Uterus (tissue), 4 donors: ENCODE results near the gene CRACDL. TPM values are rescaled to one million over a fixed set of nuclear protein-coding genes. Genes with fewer than 3 reads are reported as not detected.
"Not testable (repeated sequence)": the region's sequence is repeated elsewhere in the genome, so short reads cannot be mapped to it uniquely, and the experiment has no call there.

Experiments
- DNase-seq, 2 donors: peaks; one replicate each; pipeline ENCODE4 v3.0.0-alpha.2; 2019 to 2020
- H3K27ac ChIP-seq, 2 donors: fragments of 200-600 bp; sonication (generic); 1 replicate in 1 of 2; 2 replicates in 1 of 2; pipeline ENCODE4 v1.5.1; 2016 to 2018
- H3K27me3 ChIP-seq, 2 donors: fragments of 200-600 bp; sonication (generic); one replicate each; pipeline ENCODE4 v1.5.1; 2018 to 2019; ENCODE audit warnings: control low read depth in 1 of 2
- H3K36me3 ChIP-seq, 2 donors: fragments of 200-600 bp; sonication (generic); one replicate each; pipeline ENCODE4 v1.5.1; 2019; ENCODE audit warnings: control low read depth in 1 of 2
- H3K4me1 ChIP-seq, 2 donors: fragments of 200-600 bp; sonication (generic); one replicate each; pipeline ENCODE4 v1.5.1; 2018 to 2019; ENCODE audit warnings: control low read depth in 1 of 2
- H3K4me3 ChIP-seq, 2 donors: fragments of 200-600 bp; sonication (generic); 1 replicate in 1 of 2; 2 replicates in 1 of 2; pipeline ENCODE4 v1.5.1; 2018 to 2019; ENCODE audit warnings: mild to moderate bottlenecking in 1 of 2
- H3K9me3 ChIP-seq, 2 donors: fragments of 200-600 bp; sonication (generic); one replicate each; pipeline ENCODE4 v1.5.1; 2019; ENCODE audit warnings: control low read depth in 1 of 2
- CTCF ChIP-seq, 4 experiments: fragments of 200-600 bp in 2 of 4; fragments of 450-650 bp in 2 of 4; sonication (generic) in 2 of 4; IDR thresholded peaks; one replicate each; pipeline ENCODE4 v1.5.1; 2016 to 2019; ENCODE audit warnings: antibody characterized with exemption in 4 of 4, mild to moderate bottlenecking in 2 of 4, moderate library complexity in 1 of 4
- POLR2A ChIP-seq, 2 donors: fragments of 450-650 bp; IDR thresholded peaks; one replicate each; pipeline ENCODE4 v1.6.1; 2016; ENCODE audit warnings: antibody characterized with exemption in 2 of 2, mild to moderate bottlenecking in 1 of 2, moderate library complexity in 1 of 2
- intact Hi-C: fragments of 100-400 bp; cut with DNase I; formaldehyde crosslinking; loops from one replicate; pipeline ENCODE4 v1.15.1; 2023; ENCODE audit warnings: low total_unique reads
- total RNA-seq, 4 donors: library from RNA; depleted of rRNA in 3 of 4; stranded (reverse); fragments of >200 nt in 3 of 4; gene quantifications; one replicate each; pipeline versions ENCODE4 v1.1.0 to v1.2.4, GENCODE V29; 2014 to 2023
- donor health status: DM: yes; HTN: yes; CAD: no.

The CRACDL gene
- total RNA-seq, 4 donors from 2014 or later, result 1.5 to 14.6 (median 6.1) TPM

- H3K4me3 ChIP-seq, result no peak overlapping the region
- no peak for TF ChIP-seq POLR2A (IDR thresholded peaks at IDR 0.05)
- no peak for TF ChIP-seq CTCF (IDR thresholded peaks at IDR 0.05)
- DNase-seq, result no peak
- H3K4me1 ChIP-seq, result no peaks in the 10 kb centered on the region
- no peaks in the 10 kb centered on the region for H3K9me3 ChIP-seq
- H3K36me3 ChIP-seq, result no peaks in the 10 kb centered on the region
- no peaks in the 10 kb centered on the region for H3K27me3 ChIP-seq
- no peak overlapping the region for H3K27ac ChIP-seq
- intact Hi-C loops, result no loop called here
Observed at GRCh38 chr2:98901291-98901690, 34.7 kb downstream of the CRACDL start.

GRCh38 chr2:98900721-98901120 lies 35.3 kb downstream of the CRACDL start:
- DNase-seq, result no peak
- H3K9me3 ChIP-seq, result no peaks in the 10 kb centered on the region
- no peaks in the 10 kb centered on the region for H3K4me1 ChIP-seq
- H3K36me3 ChIP-seq, result no peaks in the 10 kb centered on the region
- no peaks in the 10 kb centered on the region for H3K27me3 ChIP-seq
- TF ChIP-seq POLR2A (IDR thresholded peaks at IDR 0.05), result no peak
- no peak for TF ChIP-seq CTCF (IDR thresholded peaks at IDR 0.05)
- H3K27ac ChIP-seq, result no peak overlapping the region
- H3K4me3 ChIP-seq, result no peak overlapping the region
- intact Hi-C loops, result no loop called here

DNA sequence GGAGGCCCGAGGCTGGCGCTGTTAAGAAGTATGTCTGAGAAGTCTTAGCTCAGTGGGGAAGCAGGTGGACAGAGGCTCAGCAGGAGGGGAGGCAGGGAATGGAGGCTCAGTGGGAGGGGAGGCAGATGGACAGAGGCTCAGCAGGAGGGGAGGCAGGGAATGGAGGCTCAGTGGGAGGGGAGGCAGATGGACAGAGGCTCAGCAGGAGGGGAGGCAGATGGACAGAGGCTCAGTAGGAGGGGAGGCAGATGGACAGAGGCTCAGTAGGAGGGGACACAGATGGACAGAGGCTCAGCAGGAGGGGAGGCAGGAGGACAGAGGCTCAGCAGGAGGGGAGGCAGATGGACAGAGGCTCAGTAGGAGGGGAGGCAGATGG lies 36.3 kb downstream of the CRACDL start:
- H3K9me3 ChIP-seq, intact Hi-C loops, DNase-seq: not testable (repeated sequence)

DNA sequence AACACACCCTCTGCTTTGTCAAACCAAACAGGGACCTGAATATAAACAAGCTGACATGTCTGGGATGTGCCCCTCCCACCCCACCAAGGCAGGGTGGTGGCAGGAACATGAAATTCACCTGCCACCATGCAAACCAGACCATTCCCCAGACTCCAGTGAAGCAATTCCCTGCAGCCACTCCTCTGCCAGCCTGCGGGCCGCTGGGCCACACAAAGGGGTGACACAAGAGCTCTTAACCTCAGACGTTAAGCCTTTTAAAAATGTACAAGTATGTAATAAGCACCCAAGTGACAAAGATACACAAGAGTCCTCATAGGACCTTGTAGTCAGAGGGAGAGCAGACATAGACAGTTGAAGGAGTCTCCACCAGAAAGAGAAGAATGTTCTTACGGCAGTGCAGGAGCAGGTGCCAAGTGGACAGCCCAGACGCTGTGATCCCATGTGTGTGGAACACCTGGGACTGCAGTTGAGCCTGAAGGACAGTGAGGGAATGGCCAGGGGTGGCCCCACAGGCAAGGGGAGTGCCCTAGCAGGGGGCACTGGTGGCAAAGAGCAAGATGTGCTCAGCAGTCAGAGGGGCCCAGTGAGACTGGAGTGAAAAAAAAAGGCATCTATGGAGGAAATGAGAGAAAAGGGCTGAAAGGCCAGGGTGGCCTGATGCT lies 36.9 kb downstream of the CRACDL start:
- intact Hi-C loops, result no loop called here
- Histone ChIP-seq H3K36me3 (no peaks in the 10 kb centered on the region), H3K9me3 (no peaks in the 10 kb centered on the region), H3K4me1 (no peaks in the 10 kb centered on the region), H3K4me3 (no peak overlapping the region), H3K27ac (no peak overlapping the region), H3K27me3 (no peaks in the 10 kb centered on the region)
- TF ChIP-seq CTCF (IDR thresholded peaks at IDR 0.05), result no peak
- no peak for TF ChIP-seq POLR2A (IDR thresholded peaks at IDR 0.05)
- no peak for DNase-seq

More for the DNA sequence above, 36.3 kb downstream of the CRACDL start:
- H3K27ac ChIP-seq, H3K4me1 ChIP-seq, H3K4me3 ChIP-seq, H3K27me3 ChIP-seq, H3K36me3 ChIP-seq: not testable (repeated sequence)

GRCh38 chr2:98898423-98898841 lies 37.6 kb downstream of the CRACDL start:
- Histone ChIP-seq H3K4me1 (no peaks in the 10 kb centered on the region), H3K9me3 (no peaks in the 10 kb centered on the region), H3K4me3 (no peak overlapping the region), H3K27ac (no peak overlapping the region), H3K27me3 (no peaks in the 10 kb centered on the region), H3K36me3 (no peaks in the 10 kb centered on the region)
- intact Hi-C loops, result no loop called here
- no peak for DNase-seq
- no peak for TF ChIP-seq CTCF (IDR thresholded peaks at IDR 0.05)

- Histone ChIP-seq H3K36me3 (no peaks in the 10 kb centered on the region), H3K4me1 (no peaks in the 10 kb centered on the region), H3K27ac (no peak overlapping the region), H3K4me3 (no peak overlapping the region), H3K27me3 (no peaks in the 10 kb centered on the region), H3K9me3 (no peaks in the 10 kb centered on the region)
- intact Hi-C loops, result no loop called here
- no peak for DNase-seq
- TF ChIP-seq CTCF (IDR thresholded peaks at IDR 0.05) (no peak), POLR2A (IDR thresholded peaks at IDR 0.05) (no peak)
Observed at GRCh38 chr2:98897746-98898145, 38.3 kb downstream of the CRACDL start.
